ENCODE measurements around the gene ZNF638.

ZNF638 gene

DNA sequence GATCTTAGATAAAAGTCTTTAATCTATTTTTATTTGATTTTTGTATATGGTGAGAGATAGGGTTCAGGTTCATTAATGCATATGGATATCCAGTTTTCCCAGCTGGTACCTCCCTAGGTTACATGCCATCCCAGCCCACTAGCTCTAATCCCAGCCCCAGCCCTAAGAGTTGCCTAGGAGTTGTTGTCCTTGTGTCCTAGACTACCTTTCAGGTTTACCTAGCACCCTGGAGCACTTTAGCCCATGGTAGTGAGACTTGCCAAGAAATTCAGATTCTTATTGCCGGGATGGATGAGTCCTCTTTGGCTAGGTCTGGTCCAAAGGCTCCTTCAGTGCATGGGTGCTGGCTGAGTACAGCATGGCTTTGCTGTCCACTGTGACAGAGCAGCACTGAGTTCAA is 40.5 kb downstream of the ZNF638 start:
- no peak overlapping the region for H2AFZ ChIP-seq (ENCODE audit: low read depth, low read length)
- no peak for TF ChIP-seq CTCF (IDR thresholded peaks at IDR 0.05; ENCODE audit: low read depth, low read length)
- no peak for TF ChIP-seq EZH2phosphoT487 (IDR thresholded peaks at IDR 0.05; ENCODE audit: low read depth)
- no peaks in the 10 kb centered on the region for H3K9me3 ChIP-seq (ENCODE audit: insufficient read depth, low read length)
- no peak overlapping the region for H3K4me2 ChIP-seq (ENCODE audit: low read length)
- H3K4me3 ChIP-seq (ENCODE audit: low read length): no peak overlapping the region
- H4K20me1 ChIP-seq (ENCODE audit: insufficient read depth, low read length): 0 out of 2 replicates have a peak, but pooled peaks cover 11% of the 10 kb centered on the region
- H3K79me2 ChIP-seq (ENCODE audit: low read length): peaks cover 5% of the 10 kb centered on the region; the same call in 1 of the 2 replicates
- H3K27me3 ChIP-seq (ENCODE audit: low read depth, low read length): no peaks in the 10 kb centered on the region
- peaks cover 32% of the 10 kb centered on the region for H3K36me3 ChIP-seq (replicated peaks; ENCODE audit: low read depth, low read length)
- no peak overlapping the region for H3K9ac ChIP-seq (ENCODE audit: low read length)
- H3K27ac ChIP-seq (ENCODE audit: low read length): no peak overlapping the region
- no peaks in the 10 kb centered on the region for H3K4me1 ChIP-seq (ENCODE audit: low read length)

DNA sequence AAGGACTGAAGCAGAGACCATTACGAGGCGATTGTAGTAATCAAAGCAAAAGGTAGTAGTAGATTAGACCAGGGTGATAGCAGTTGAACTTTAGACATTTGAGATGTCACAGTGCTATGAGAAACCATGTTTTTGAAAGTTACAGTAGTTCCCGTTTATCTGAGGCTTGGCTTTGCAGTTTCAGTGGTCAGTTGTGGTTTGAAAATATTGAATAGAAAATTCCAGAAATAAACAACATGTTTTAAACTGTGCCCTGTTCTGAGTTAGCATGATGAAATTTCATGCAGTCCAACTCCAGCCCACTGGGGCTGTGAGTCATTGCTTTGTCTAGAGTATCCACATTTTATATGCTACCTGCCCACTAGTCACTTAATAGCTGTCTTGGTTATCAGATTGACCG is 47.5 kb downstream of the ZNF638 start:
- Histone ChIP-seq H3K36me3 (replicated peaks; ENCODE audit: low read depth, low read length) (peaks cover 48% of the 10 kb centered on the region), H3K9ac (ENCODE audit: low read length) (no peak overlapping the region), H3K4me1 (ENCODE audit: low read length) (no peaks in the 10 kb centered on the region)

DNA sequence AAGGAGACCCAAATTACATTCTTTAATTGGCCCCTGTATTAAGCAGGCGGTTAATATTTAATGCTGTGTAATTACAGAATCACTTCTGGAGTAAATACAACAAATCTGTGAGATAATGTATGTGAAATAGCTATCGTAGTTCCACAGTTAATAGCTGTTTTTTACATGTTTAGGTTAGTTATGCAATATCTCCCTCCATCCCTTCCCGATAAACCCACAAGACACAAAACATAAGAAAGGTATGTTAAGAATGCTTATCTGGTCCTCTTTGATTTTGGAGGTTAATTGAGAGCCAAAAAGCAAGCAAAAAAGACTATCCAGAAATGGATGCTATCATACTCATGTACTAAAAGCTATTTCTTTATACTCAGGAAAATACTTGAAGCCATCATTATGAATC is 49.1 kb downstream of the ZNF638 start:
- Histone ChIP-seq H3K4me1 (ENCODE audit: low read length) (no peaks in the 10 kb centered on the region), H3K36me3 (replicated peaks; ENCODE audit: low read depth, low read length) (peaks cover 51% of the 10 kb centered on the region), H3K27ac (ENCODE audit: low read length) (no peak overlapping the region), H3K9me3 (ENCODE audit: insufficient read depth, low read length) (no peaks in the 10 kb centered on the region), H2AFZ (ENCODE audit: low read depth, low read length) (no peak overlapping the region), H3K4me2 (ENCODE audit: low read length) (no peak overlapping the region), H3K9ac (ENCODE audit: low read length) (no peak overlapping the region), H3K4me3 (ENCODE audit: low read length) (no peak overlapping the region), H3K27me3 (ENCODE audit: low read depth, low read length) (no peaks in the 10 kb centered on the region), H4K20me1 (ENCODE audit: insufficient read depth, low read length) (no peaks in the 10 kb centered on the region), H3K79me2 (ENCODE audit: low read length) (peaks cover 7% of the 10 kb centered on the region)
- TF ChIP-seq CTCF (IDR thresholded peaks at IDR 0.05; ENCODE audit: low read depth, low read length): no peak
- TF ChIP-seq EZH2phosphoT487 (IDR thresholded peaks at IDR 0.05; ENCODE audit: low read depth): no peak

More for the DNA sequence above, 47.5 kb downstream of the ZNF638 start:
- Histone ChIP-seq H3K79me2 (ENCODE audit: low read length) (peaks cover 7% of the 10 kb centered on the region), H2AFZ (ENCODE audit: low read depth, low read length) (no peak overlapping the region), H3K27me3 (ENCODE audit: low read depth, low read length) (no peaks in the 10 kb centered on the region), H3K4me3 (ENCODE audit: low read length) (no peak overlapping the region), H3K9me3 (ENCODE audit: insufficient read depth, low read length) (no peaks in the 10 kb centered on the region), H3K27ac (ENCODE audit: low read length) (no peak overlapping the region), H4K20me1 (ENCODE audit: insufficient read depth, low read length) (no peaks in the 10 kb centered on the region), H3K4me2 (ENCODE audit: low read length) (no peak overlapping the region)
- TF ChIP-seq EZH2phosphoT487 (IDR thresholded peaks at IDR 0.05; ENCODE audit: low read depth): no peak
- TF ChIP-seq CTCF (IDR thresholded peaks at IDR 0.05; ENCODE audit: low read depth, low read length): no peak

DNA sequence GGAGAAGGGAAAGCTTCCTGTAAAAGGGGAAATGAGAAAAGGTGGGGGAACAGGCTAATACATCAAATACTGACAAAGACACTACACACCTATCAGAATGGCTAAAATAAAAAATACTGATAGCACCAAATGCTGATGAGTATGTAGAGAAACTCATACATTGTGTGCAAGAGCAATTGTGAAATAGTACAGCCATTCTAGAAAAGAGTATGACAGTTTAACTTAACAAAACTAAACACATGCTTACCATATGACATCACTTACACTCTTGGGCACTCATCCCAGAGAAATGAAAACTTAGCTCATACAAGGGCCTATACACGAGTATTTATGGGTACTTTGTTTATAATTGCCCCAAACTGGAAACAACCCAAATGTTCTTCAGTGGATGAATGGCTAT is 53.4 kb downstream of the ZNF638 start:
- Histone ChIP-seq H3K4me1 (ENCODE audit: low read length) (no peaks in the 10 kb centered on the region), H3K9me3 (ENCODE audit: insufficient read depth, low read length) (no peaks in the 10 kb centered on the region), H3K9ac (ENCODE audit: low read length) (no peak overlapping the region), H2AFZ (ENCODE audit: low read depth, low read length) (no peak overlapping the region), H3K36me3 (replicated peaks; ENCODE audit: low read depth, low read length) (peaks cover 47% of the 10 kb centered on the region), H3K4me2 (ENCODE audit: low read length) (no peak overlapping the region), H4K20me1 (ENCODE audit: insufficient read depth, low read length) (no peaks in the 10 kb centered on the region), H3K79me2 (ENCODE audit: low read length) (no peaks in the 10 kb centered on the region; the same call in 1 of the 2 replicates), H3K27ac (ENCODE audit: low read length) (no peak overlapping the region), H3K4me3 (ENCODE audit: low read length) (no peak overlapping the region), H3K27me3 (ENCODE audit: low read depth, low read length) (no peaks in the 10 kb centered on the region)
- TF ChIP-seq EZH2phosphoT487 (IDR thresholded peaks at IDR 0.05; ENCODE audit: low read depth) (no peak), CTCF (IDR thresholded peaks at IDR 0.05; ENCODE audit: low read depth, low read length) (no peak)

All from OCI-LY3 (cell line).